Breast epithelium (tissue), 3 donors: ENCODE results near the gene NCDN.

Experiments
- CTCF ChIP-seq, 3 donors: fragments of 450-650 bp; IDR thresholded peaks; one replicate each; pipeline ENCODE4 v1.5.1; 2016 to 2017; ENCODE audit warnings: antibody characterized with exemption in 3 of 3, mild to moderate bottlenecking in 3 of 3, moderate library complexity in 3 of 3
- POLR2A ChIP-seq: fragments of 450-650 bp; IDR thresholded peaks from one replicate; pipeline ENCODE4 v1.6.1; 2016; ENCODE audit warnings: antibody characterized with exemption, mild to moderate bottlenecking, moderate library complexity

GRCh38 chr1:35531368-35531767 lies 26.2 kb upstream of the NCDN start:
- TF ChIP-seq CTCF (IDR thresholded peaks at IDR 0.05) (no peak), POLR2A (no peak)
